ENCODE measurements around the gene KPNA4.

Gene KPNA4

DNA sequence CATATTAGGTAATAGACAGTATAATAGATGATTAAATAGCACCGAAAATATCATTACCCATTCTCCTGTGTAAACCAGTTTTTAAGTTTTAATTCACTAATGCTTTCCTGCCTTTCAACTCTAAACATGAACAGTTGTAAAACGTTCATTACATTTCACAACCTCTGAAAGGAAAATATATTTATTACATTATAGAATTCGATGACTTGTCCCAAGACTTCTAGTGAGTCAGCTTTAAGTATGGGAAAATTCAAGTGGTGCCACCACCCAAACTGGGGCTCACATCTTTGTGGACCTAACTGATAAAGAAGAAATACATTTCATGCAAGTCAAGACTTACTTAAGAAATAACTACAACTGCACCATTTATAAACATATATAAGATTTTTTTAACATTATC lies 117.8 kb downstream of the KPNA4 start:
- in situ Hi-C loops (cut with MboI; ENCODE audit: low sequenced_read_pairs, unreplicated experiment): no loop called here
- TF ChIP-seq, protein P1, sequence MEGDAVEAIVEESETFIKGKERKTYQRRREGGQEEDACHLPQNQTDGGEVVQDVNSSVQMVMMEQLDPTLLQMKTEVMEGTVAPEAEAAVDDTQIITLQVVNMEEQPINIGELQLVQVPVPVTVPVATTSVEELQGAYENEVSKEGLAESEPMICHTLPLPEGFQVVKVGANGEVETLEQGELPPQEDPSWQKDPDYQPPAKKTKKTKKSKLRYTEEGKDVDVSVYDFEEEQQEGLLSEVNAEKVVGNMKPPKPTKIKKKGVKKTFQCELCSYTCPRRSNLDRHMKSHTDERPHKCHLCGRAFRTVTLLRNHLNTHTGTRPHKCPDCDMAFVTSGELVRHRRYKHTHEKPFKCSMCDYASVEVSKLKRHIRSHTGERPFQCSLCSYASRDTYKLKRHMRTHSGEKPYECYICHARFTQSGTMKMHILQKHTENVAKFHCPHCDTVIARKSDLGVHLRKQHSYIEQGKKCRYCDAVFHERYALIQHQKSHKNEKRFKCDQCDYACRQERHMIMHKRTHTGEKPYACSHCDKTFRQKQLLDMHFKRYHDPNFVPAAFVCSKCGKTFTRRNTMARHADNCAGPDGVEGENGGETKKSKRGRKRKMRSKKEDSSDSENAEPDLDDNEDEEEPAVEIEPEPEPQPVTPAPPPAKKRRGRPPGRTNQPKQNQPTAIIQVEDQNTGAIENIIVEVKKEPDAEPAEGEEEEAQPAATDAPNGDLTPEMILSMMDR (IDR thresholded peaks at IDR 0.05; ENCODE audit: borderline replicate concordance, control extremely low read depth, extremely low read depth, insufficient read depth, missing control alignments): no peak
- DNase-seq (ENCODE audit: low spot score): no peak

DNA sequence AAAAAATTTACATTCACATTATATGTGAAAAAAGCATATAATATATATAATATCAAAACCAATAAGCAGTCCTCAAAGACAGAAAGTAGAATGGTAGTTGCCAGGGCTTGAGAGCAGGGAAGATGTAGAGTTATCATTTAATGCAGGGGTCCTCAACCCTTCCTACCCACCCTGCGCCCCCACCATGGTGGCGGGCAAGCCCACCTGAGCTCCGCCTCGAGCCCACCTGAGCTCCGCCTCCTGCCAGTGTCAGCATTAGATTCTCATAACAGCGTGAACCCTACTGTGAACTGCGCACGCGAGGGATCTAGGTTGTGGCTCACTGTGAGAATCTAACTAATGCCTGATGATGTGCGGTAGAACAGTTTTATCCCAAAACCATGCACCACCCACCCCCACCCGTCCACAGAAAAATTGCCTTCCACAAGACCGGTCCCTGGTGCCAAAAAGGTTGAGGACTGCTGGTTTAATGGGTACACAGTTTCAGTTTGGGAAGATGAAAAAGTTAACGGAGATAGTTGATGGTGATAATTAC lies 118.8 kb downstream of the KPNA4 start:
- TF ChIP-seq, protein P1 (IDR thresholded peaks at IDR 0.05; ENCODE audit: borderline replicate concordance, control extremely low read depth, extremely low read depth, insufficient read depth, missing control alignments): no peak
- in situ Hi-C loops (cut with MboI; ENCODE audit: low sequenced_read_pairs, unreplicated experiment): no loop called here
- DNase-seq (ENCODE audit: low spot score): no peak

DNA sequence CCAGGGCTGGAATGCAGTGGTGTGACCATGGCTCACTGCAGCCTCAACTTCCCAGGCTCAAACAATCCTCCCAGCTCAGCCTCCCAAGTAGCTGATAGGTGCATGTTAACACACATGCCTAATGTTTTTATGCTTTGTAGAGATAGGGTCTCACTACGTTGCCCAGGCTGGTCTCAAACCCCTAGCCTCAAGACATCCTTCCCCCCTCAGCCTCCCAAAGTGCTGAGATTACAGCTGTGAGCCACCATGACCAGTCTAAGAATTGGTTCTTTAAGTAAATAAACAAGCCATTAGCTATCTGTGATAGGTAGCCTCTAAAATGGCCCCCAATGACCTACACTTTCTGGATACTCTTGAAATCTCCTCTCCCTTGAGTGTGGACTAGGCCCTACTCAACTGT lies 119.5 kb downstream of the KPNA4 start:
- TF ChIP-seq, protein P1 (IDR thresholded peaks at IDR 0.05; ENCODE audit: borderline replicate concordance, control extremely low read depth, extremely low read depth, insufficient read depth, missing control alignments): no peak
- in situ Hi-C loops (cut with MboI; ENCODE audit: low sequenced_read_pairs, unreplicated experiment): no loop called here
- no peak for DNase-seq (ENCODE audit: low spot score)

All from GM13976 (cell line).